GM19467 (cell line): ENCODE measurements around the gene MICOS13.

Source experiments
- ATAC-seq: cut with Tn5 transposase; IDR thresholded peaks from one replicate; pipeline ENCODE4 v1.9.1; 2021; ENCODE audit warnings: mild to moderate bottlenecking, moderate library complexity; ENCODE audit not compliant: unreplicated experiment

Gene MICOS13

DNA sequence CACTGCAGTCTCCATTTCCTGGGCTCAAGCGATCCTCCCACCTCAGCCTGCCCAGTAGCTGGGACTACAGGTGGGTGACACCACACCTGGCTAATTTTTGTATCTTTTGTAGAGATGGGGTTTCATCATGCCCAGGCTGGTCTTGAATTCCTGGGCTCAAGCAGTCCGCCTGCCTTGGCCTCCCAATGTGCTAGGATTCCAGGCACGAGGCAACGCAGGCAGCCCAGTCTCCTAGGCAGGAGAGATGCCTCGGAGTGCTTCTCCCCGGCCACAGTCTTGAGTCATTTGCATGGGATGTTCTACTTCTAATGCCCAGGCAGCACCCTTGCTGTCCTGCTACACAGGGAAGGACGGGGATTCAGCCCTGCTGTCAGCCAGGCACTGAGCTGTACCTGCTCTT lies 8.7 kb downstream of the MICOS13 start:
- no peak for ATAC-seq

DNA sequence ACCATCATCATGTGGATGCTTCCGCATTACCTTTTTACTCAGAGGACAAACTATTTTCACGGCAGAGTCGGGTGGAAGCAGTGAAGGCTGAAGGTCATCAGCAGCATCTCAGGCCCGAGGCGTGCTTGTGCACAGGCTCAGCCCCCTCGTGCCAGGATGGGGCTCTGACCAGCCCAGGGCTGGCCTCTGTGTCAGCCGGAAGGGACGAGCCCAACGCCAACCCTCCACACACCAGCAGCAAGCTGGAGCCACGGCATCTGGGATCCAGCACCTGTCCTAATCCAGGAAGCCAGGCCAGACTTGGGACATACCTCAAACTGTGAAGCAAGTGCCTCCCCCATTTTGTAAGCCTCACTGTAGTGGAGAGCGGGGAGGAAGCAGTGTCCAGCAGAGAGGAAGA lies 11.1 kb downstream of the MICOS13 start:
- no peak for ATAC-seq

DNA sequence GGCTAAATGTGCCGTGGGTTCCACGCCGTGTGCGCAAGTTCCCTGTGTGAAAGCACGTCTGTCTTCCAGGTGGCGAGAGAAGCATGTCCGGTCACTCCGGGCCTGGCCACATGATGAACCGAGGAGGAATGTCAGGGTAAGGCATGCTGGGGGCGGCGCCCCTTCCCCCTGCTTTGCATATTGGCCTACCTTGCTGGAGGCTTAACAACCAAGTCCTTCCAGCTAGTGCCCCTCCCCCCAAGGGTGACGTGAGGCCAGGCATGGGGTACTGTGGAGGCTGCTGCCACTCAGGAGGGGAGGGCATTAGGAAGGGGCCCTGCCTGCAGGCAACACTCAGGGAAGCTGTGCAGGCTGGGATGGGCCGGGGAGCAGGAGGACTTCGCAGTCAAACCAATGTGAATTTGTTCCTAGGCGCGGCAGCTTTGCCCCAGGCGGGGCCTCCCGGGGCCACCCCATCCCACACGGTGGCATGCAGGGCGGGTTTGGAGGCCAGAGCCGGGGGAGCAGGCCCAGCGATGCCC lies 12.5 kb downstream of the MICOS13 start:
- ATAC-seq, result no peak

DNA sequence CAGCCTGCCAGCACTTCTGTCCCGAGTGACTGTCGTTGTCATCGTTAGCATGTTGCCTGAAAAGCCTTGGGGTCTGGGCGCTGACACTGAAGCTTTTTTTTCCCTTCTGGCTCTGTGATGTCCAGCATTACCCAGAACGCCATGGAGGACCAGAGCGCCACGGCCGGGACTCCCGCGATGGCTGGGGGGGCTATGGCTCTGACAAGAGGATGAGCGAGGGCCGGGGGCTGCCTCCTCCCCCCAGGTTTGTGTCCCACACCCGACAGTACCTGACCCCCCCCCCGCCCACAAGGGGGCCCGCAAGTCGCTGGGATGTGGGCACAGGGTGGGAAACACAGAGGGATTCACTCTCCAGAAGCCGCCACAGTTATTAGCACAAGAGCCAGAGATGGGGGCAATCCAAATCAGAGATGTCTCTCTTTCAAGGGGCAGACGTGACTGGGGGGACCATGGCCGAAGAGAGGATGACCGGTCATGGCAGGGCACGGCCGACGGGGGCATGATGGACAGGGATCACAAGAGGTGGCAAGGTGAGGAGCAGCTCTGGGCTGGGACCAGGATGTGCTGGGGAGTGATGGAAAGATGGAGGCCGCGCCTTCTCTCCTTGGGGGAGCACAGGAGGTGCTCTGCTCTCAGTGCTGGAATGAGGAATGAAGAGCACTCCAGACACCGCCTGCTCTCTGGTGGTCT lies 13.2 kb downstream of the MICOS13 start:
- ATAC-seq, result no peak

DNA sequence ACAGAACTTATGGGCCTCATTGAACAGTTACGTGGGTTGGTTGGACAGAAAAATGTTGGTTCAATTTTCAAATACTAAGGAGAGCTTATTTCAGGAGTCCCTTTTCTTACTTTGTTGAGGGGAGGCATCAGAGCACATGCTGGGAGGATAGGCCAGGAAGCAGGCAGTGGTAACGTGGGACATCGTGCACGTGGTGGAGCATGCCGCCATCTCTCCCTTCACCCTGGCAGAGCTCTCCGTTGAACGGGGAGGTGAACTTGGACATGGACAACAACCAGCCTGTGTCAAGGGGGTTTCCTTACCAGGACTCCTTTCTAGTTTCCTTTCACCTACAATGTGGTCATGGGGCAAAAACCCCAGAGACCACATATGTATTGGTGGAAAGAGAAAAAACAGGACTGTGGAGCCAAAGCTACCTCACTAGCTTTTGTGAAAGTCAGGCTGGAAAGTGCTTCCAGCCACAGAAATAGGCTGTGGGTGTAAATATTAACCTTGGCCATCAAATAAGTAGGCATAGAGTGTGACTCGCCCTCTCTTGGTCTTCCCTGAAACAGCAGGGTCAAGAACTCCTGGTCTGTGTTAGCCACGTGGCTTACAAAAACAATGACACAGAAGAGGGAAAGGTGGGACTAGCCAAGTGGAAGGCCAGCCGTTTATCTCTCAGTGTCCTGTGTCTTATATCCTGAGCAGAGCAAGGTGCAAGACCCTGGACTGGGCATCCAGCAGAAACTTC lies 14.4 kb downstream of the MICOS13 start:
- ATAC-seq, result no peak

DNA sequence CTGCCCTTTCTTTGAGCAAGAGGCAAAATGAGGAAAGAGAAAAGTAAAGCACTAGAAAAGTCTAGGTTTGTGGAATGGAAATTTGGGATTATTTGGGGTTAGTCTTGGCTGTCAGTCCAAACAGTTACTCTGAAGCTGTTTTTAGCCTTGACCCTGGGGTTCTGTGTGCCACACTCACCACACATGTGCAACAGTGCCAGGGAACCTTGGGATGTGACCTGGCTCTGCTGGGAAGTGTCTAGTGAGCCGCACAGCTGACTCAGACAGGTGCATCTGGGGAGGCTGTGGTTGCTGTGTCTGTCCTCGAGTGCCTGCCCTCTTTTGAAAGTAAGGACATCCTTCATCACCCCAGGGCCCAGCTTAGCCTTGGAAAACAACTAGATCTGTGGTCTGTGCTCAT lies 15.8 kb downstream of the MICOS13 start:
- ATAC-seq, result no peak

DNA sequence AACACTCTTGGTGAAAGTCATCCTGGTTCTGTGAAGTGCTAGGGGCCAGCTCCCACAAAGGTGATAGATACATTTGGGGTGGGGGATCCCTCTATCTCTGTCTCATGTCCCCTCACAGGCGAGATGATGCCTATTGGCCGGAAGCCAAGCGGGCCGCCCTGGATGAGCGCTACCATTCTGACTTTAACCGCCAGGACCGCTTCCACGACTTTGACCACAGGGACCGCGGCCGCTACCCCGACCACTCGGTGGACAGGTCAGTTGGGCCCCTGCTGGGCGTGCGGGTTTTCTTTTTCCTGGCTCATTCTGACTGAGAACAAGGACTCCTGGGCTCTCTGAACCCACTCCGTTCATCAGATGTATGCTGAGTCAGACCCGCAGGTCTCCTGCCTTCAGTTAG lies 16.4 kb downstream of the MICOS13 start:
- ATAC-seq, result no peak

DNA sequence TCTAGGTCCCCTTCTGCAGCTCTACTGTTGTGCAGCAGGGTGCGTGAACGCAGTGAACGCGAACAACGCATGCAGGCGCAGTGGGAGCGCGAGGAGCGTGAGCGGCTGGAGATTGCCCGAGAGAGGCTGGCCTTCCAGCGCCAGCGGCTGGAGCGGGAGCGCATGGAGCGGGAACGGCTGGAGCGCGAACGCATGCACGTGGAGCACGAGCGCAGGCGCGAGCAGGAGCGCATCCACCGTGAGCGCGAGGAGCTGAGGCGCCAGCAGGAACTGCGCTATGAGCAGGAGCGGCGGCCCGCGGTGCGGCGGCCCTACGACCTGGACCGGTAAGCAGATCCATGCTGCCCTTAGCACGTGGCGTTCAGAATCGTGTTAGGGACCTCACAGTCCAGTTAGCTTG lies 18.8 kb downstream of the MICOS13 start:
- no peak for ATAC-seq

DNA sequence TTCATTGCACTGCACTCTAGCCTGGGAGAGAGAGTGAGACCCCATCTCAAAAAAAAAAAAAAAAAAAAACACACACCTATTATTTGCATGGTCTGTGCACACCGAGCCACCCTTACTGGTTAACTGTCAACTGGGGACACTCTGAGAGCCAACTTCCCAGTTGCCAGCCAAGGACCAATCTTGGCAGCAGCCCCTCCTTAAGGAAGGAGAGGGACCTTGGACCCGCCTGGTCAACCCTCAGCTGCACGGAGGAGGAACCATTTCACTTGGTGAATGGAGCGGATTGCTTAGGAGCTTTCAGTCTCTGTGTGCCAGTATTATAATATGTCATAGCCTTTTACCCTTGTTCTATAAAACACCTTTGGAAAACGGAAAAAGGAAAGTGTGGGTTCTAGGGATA lies 24.9 kb downstream of the MICOS13 start:
- no peak for ATAC-seq

DNA sequence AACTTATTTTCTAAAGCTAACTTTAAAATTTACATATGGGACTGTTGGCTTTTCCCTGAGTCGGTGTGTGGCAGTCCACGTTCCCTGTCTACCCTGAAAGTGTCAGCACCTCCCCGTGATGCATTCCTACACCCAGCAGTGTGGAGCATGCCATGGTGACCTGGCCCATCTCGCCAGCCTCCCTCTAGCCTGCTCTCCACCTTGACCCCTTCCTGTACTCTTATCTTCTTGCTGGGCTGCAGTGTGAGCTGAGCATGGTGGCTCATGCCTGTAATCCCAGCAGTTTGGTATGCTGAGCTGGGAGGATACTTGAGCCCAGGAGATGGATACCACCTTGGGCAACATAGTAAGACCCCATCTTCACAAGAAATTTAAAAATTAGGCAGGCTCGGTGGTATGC lies 25.4 kb downstream of the MICOS13 start:
- no peak for ATAC-seq

DNA sequence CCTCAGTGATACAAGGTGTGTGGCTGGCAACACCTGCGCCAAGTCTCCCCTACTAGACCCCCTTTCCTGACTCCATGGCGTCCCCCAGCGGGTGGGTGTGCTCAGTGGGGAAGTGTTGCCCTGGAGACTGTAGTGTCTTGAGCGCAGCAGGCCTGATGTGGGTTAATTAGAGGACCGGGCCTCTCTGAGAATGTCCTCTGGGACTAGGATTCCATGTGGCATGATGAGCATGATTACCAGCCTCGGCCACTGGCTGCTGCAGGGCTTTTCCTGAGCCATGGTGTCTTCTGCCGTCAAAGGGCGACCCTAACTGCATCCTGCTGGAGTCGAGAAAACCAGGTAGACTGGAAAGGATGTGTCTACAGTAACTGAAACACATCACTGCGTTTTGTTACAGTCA lies 28.1 kb downstream of the MICOS13 start:
- no peak for ATAC-seq

DNA sequence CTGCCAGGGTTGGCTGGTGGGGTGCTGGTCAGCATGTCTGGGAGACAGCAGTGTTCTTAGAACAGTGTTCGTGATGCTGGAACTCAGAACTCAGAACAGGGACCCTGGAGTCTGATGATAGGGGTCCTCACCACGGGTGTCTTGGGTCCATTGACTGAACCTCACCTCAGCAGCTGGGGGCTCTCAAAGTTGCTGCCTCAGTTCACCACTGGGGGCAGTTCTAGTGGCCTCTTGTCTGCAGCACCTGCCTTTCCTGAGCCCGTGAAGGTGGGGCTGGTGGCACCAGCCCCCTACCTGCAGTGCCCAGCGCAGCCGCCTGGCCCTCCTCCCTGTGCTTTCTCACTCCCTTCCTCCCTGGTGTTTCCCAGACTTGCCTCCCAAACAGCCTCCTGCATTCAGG lies 29.0 kb downstream of the MICOS13 start:
- ATAC-seq, result no peak

DNA sequence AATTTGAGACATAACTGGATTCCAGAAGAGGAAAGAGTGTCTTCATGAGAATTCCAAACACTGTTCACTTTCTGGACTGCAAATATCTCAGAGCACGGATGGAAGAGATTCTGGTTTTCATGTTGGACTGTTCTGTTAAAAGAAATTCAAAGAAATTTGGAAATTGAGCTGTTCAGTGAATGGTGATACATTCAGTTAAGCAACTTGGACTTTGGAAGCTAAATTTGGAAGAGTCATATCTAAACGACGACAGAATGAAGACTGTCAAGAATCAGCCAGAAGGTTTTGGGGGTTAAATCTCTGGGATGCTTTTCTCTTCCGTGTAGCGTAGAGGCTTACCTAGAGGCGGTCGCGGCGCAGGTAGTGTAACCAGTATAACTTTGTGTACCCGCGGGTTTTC lies 31.9 kb downstream of the MICOS13 start:
- no peak for ATAC-seq

DNA sequence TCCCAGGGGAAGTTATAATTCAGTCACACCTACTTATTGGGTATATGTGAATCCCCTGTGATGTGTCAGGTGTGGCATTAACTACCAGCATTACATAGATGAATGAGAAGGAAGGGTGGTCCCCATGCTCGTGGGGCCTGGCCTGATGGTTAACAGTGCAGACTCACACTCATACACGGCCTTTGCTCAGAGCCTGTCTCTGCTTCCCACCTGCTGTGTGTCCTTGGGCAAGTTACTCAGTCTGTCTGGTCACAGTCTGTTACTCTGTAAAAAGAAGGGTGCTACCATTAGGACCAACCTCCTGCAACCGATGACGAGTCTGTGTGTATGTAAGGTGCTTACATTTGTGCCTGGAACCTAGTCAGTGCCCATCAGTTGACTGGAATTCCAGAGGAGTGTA lies 33.6 kb downstream of the MICOS13 start:
- ATAC-seq, result no peak

DNA sequence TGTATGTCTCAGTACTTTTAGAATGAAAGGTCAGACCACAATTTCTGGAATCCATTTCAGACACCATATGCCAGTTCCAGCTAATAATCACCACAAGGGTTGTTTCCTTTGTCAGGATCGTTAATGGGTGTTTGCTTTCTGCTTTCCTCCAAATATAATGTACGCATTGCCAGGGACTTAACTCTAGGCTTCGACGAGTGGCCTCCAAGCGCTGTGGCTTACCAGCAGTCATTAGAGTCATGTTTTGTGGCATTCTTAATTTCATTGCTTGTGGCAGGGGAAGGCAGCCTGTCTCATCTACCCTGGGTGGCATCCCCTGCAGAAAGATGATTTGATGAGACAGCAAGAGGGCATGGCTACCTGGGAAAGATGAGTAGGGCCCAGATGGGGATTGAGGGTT lies 34.9 kb downstream of the MICOS13 start:
- ATAC-seq, result no peak

DNA sequence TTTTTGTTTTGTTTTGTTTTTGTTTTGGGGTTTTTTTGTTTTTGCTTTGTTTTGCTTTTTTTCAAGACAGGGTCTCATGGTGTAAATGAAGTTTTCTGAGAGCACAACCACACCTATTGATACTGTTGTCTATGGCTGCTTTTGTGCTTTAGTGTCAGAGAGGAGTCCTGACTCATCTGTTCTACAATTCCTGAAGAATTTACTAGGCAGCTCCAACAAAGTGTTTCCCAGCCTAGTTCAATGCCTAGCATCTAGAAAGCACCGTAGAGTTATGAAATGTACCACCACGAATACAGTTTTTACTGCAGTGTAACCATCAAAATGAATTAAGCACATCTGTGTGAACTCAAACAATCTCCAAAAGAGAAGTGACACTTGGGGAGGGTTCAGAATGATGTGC lies 36.3 kb downstream of the MICOS13 start:
- ATAC-seq, result no peak

DNA sequence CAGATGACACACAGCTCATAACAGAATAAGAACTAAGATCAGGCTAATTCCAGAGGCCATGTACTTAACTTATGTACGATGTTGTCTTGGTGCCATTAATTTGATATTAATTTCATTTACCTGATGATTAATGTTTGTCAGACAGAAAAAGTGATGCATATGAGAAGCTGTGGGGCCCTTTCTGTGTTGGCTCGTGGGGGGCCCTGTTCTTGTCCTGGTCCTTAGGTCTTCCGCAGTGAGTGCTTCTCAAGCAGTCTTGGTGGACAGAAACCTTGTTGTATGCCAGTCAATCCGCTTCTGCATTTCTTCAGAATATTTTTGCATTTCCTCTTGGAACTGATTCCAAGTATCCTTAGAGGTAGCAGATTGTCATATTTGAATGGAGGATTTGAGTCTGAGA lies 37.3 kb downstream of the MICOS13 start:
- no peak for ATAC-seq

DNA sequence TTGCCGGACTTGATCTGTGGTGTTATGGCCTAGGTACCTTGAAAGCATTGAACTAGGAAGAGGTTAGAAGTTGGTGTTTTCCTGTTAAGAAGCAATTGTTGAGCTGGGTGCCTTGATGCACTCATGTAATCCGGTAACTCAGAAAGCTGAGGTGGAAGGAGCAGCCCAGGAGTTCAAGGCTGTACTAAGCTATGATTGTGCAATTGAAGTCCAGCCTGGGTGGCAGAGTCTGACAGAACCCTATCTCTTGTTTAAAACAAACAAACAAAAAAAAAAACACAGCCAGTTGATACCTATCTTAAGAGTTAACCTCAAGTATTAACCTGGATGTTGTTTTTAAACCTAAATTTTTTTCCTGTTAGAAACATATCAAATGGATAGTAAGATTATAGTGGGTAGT lies 38.1 kb downstream of the MICOS13 start:
- no peak for ATAC-seq

DNA sequence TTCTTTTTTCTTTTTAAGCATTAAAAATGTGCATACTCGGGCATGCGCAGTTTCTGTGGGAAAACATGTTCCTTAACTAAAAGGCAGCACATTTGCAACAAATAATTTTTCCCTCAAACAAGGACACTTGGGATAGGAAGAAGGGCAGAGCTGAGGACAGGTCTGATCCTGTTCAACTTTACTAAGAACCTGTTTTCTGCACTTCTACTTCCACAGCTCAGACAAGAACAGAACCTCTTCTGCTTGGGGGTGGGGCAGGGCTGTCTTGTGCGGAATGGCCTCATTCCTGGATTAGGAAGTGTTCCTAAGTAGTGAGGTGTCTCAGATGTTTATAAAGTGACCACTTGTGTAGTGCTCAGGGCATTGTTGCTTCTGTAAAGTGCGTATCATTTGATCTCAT lies 39.1 kb downstream of the MICOS13 start:
- no peak for ATAC-seq

DNA sequence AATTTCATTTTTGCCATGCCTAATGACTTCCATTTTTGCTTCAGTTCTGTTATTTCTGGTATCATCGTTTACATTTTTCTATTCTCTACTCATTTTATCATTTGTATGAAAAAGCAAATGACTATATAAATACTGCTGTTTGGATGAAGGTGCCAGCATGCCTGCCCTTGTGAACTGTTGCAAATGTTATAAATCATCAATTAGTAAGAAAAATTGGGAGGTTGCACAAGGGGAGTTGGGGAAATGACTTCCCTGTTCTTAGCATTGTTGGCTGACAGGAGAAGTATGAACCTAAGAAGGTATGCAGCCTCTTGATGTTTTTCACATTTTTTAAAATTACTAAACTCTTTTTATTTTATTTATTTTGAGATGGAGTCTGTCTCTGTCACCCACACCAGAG lies 42.3 kb downstream of the MICOS13 start:
- ATAC-seq, result no peak

DNA sequence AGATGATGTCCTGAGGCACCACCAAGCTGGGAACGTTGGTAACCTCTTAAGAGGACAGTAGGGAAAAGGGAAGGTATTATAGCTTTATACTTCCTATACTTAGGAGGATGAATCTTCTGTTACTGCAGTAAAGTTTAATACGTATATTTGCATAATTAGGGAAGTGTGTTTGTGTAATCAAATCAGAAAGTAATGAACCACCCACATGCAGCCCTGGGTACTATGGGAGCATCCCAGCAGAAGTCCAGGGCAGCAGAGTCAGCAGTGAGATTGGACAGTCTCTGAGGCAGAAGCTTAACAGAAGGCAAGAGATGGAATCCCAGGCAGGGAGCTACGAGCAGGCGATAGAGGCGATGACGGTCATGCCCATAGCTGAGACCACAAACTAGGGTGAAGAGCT lies 44.9 kb downstream of the MICOS13 start:
- ATAC-seq, result no peak

DNA sequence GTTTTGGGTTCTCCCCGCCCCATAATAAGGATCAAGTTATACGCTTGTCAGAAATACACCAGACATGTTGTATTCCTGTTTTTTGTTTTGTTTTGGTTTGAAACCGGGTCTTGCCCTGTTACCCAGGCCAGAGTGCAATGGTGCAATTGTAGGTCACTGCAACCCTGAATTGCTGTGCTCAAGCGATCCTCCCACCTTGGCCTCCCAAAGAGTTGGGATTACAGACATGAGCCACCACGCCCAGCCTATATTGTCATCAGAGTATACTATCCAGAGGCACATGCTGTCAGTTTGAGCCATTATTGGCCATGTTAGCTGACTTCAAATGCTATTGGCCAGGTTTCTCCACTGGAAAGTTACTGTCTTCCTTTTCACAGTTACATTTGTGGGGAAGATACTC lies 47.7 kb downstream of the MICOS13 start:
- ATAC-seq, result no peak

DNA sequence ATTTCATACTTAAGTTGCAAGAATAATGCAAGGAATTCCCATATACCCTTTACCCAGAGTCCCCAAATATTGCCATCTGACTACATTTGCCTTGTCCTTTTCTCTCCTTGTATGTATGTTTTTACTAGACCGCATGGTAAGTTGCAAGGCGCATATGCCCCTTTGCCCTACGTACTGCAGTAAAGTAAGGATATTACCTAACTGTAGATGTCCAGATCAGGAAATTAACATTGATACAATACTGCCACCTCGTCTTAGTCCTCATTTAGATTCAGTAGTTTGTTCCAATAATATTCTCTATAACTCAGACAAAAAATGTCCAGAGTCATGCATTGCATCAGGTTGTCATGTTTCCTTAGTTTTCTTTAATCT lies 48.1 kb downstream of the MICOS13 start:
- ATAC-seq, result no peak
